ENCODE measurements around the gene RPS4Y1.

GRCh38 chrY:2893471-2893870 is 52.1 kb downstream of the RPS4Y1 start:
- TF ChIP-seq, protein P1, sequence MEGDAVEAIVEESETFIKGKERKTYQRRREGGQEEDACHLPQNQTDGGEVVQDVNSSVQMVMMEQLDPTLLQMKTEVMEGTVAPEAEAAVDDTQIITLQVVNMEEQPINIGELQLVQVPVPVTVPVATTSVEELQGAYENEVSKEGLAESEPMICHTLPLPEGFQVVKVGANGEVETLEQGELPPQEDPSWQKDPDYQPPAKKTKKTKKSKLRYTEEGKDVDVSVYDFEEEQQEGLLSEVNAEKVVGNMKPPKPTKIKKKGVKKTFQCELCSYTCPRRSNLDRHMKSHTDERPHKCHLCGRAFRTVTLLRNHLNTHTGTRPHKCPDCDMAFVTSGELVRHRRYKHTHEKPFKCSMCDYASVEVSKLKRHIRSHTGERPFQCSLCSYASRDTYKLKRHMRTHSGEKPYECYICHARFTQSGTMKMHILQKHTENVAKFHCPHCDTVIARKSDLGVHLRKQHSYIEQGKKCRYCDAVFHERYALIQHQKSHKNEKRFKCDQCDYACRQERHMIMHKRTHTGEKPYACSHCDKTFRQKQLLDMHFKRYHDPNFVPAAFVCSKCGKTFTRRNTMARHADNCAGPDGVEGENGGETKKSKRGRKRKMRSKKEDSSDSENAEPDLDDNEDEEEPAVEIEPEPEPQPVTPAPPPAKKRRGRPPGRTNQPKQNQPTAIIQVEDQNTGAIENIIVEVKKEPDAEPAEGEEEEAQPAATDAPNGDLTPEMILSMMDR (IDR thresholded peaks at IDR 0.05 in 8 of 11, conservative IDR thresholded peaks at IDR 0.05 in 3 of 11) = no peak
- no peak for TF ChIP-seq POLR2A (IDR thresholded peaks at IDR 0.05)
- TF ChIP-seq POLR2AphosphoS5 (IDR thresholded peaks at IDR 0.05) = no peak
